Esophagus squamous epithelium (tissue), 5 donors: Measurements from ENCODE around the gene KRT27. TPM values are rescaled to one million over a fixed set of nuclear protein-coding genes. Genes with fewer than 3 reads are reported as not detected.

ENCODE experiments used
- DNase-seq: peaks from one replicate; lab custom pipeline; 2025; lab: John Stamatoyannopoulos, UW
- H3K27ac ChIP-seq, 4 donors: fragments of 200-600 bp; sonication (generic); one replicate each; pipeline ENCODE4 v1.5.1; 2016 to 2019; ENCODE audit warnings: mild to moderate bottlenecking in 1 of 4
- H3K27me3 ChIP-seq, 4 donors: fragments of 200-600 bp; sonication (generic); 1 replicate in 3 of 4; 2 replicates in 1 of 4; pipeline versions ENCODE4 v1.5.1 to v1.6.0; 2017 to 2021; ENCODE audit warnings: antibody characterized with exemption in 1 of 4
- H3K36me3 ChIP-seq, 3 donors: fragments of 200-600 bp; sonication (generic); one replicate each; pipeline ENCODE4 v1.5.1; 2016 to 2019
- H3K4me1 ChIP-seq, 3 donors: fragments of 200-600 bp; sonication (generic); one replicate each; pipeline ENCODE4 v1.5.1; 2017 to 2019
- H3K4me3 ChIP-seq, 4 donors: fragments of 200-600 bp; sonication (generic); 1 replicate in 3 of 4; 2 replicates in 1 of 4; pipeline ENCODE4 v1.5.1; 2016 to 2019; ENCODE audit warnings: mild to moderate bottlenecking in 2 of 4, moderate library complexity in 1 of 4
- H3K9me3 ChIP-seq, 3 donors: fragments of 200-600 bp; sonication (generic); one replicate each; pipeline ENCODE4 v1.5.1; 2016 to 2019
- POLR2A ChIP-seq, 4 donors: fragments of 450-650 bp; IDR thresholded peaks; one replicate each; pipeline ENCODE4 v1.6.1; 2017; ENCODE audit warnings: antibody characterized with exemption in 4 of 4, mild to moderate bottlenecking in 4 of 4, moderate library complexity in 3 of 4
- WGBS, 2 donors: methylation state at CpG; one replicate each; pipeline ENCODE4 v1.1.5; 2018; 5-methylcytosine and 5-hydroxymethylcytosine counted together
- intact Hi-C: fragments of 100-400 bp; cut with DNase I; formaldehyde crosslinking; loops from one replicate; pipeline ENCODE4 v1.15.0; 2022
- total RNA-seq, 4 donors: library from RNA; depleted of rRNA; stranded (reverse); fragments of >200 nt; gene quantifications; one replicate each; pipeline ENCODE4 v1.1.0, GENCODE V29; 2016
- TF ChIP-seq, protein P1 (sequence below), 6 experiments: fragments of 450-650 bp in 4 of 6; fragments of 200-600 bp in 2 of 6; sonication (generic) in 2 of 6; IDR thresholded peaks; one replicate each; pipeline ENCODE4 v1.5.1; 2016 to 2019; ENCODE audit warnings: antibody characterized with exemption in 6 of 6, mild to moderate bottlenecking in 4 of 6, moderate library complexity in 4 of 6
- donor health status: DM: yes; HTN: yes; CAD: no.

The KRT27 gene
- total RNA-seq, 4 donors from 2014 or later, result not detected

GRCh38 chr17:40730970-40731369 is 51.4 kb downstream of the KRT27 start:
- no peak for TF ChIP-seq POLR2A (IDR thresholded peaks at IDR 0.05)
- TF ChIP-seq, protein P1, sequence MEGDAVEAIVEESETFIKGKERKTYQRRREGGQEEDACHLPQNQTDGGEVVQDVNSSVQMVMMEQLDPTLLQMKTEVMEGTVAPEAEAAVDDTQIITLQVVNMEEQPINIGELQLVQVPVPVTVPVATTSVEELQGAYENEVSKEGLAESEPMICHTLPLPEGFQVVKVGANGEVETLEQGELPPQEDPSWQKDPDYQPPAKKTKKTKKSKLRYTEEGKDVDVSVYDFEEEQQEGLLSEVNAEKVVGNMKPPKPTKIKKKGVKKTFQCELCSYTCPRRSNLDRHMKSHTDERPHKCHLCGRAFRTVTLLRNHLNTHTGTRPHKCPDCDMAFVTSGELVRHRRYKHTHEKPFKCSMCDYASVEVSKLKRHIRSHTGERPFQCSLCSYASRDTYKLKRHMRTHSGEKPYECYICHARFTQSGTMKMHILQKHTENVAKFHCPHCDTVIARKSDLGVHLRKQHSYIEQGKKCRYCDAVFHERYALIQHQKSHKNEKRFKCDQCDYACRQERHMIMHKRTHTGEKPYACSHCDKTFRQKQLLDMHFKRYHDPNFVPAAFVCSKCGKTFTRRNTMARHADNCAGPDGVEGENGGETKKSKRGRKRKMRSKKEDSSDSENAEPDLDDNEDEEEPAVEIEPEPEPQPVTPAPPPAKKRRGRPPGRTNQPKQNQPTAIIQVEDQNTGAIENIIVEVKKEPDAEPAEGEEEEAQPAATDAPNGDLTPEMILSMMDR (IDR thresholded peaks at IDR 0.05), result no peak
- no peak for DNase-seq
- 77 to 86% methylated on average over 1 of the region's 1 CpG for WGBS, 2 donors
- Histone ChIP-seq H3K4me1 (peaks cover 0 to 28% (median 0%) of the 10 kb centered on the region in 3 donors), H3K4me3 (no peak overlapping the region), H3K36me3 (no peaks in the 10 kb centered on the region), H3K27ac (no peak overlapping the region), H3K9me3 (no peaks in the 10 kb centered on the region), H3K27me3 (peaks cover 0 to 13% (median 0%) of the 10 kb centered on the region in 4 donors)
- intact Hi-C loops, result no loop called here

DNA sequence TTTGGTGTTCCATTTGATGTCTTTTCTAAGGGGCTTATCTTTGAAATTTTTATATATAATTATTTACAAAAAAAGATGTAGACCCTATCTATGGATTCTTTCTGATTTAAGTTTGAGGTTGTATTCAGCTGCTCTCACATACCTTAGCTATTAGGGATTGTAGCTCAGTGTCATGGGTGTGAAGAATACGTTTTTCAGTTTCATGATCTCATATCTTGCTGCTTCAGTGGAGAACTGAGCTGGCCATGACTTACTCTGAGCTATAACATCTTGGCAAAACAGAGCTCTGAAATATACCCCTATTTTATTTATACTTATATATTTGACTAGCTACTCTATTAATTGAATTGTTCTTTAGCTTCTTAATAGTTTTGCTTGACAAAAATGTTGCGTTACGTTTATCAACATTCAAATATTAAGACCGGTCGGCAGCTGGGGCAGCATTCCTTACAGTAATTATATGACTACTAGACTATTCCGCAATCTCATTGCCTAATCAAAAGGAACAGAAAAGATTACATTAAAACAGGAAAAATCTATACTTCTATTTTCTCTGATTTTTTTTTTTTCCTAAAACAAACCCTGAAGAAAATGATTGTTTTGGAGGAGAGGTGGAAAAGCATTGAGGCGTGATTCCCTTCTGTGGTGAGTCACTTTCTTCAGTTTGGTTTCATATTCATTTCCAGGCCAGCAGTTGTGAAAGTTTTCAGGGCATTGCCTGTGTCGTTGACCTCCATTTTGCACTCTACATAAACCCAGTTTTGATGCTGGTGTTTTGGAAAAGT is 54.7 kb downstream of the KRT27 start:
- peak overlapping the region in 2 of 4 donors; percentile 45 to 61 for H3K27ac ChIP-seq
- H3K9me3 ChIP-seq, result no peaks in the 10 kb centered on the region
- intact Hi-C loops, result no loop called here
- H3K4me1 ChIP-seq, result peaks cover 0 to 14% (median 0%) of the 10 kb centered on the region in 3 donors
- peak overlapping the region in 2 of 4 donors; percentile 3 to 25 for H3K4me3 ChIP-seq
- DNase-seq, result no peak
- TF ChIP-seq, protein P1 (IDR thresholded peaks at IDR 0.05), result no peak
- TF ChIP-seq POLR2A (IDR thresholded peaks at IDR 0.05), result no peak
- 28 to 39% methylated on average over 8 of the region's 8 CpGs for WGBS, 2 donors
- peaks cover 0 to 15% (median 0%) of the 10 kb centered on the region in 4 donors for H3K27me3 ChIP-seq
- no peaks in the 10 kb centered on the region for H3K36me3 ChIP-seq

DNA sequence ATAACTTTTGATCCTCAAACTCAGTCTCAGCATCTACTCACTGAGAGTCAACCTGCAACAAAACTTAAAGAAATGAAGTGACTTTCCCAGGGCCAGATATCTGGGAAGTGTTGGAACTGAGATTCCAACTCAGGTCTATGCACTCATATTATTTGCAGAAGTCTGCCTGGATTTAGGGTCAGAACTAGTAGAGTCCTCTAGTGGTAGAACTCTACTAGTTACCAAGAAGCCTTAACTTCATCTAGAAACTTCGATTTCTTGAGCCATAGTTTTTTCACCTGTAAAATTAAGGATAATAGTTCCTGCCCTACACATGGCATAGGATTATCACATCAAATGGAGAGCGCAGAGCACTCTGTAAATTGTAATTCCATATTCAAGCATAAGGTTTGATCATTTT is 55.4 kb downstream of the KRT27 start:
- Histone ChIP-seq H3K27me3 (peaks cover 0 to 15% (median 0%) of the 10 kb centered on the region in 4 donors), H3K4me1 (peaks cover 0 to 14% (median 0%) of the 10 kb centered on the region in 3 donors), H3K36me3 (no peaks in the 10 kb centered on the region), H3K27ac (no peak overlapping the region), H3K9me3 (no peaks in the 10 kb centered on the region), H3K4me3 (no peak overlapping the region)
- no peak for DNase-seq
- intact Hi-C loops, result no loop called here
- TF ChIP-seq POLR2A (IDR thresholded peaks at IDR 0.05), result no peak
- TF ChIP-seq, protein P1 (IDR thresholded peaks at IDR 0.05), result peak in 5 of 6 experiments; percentile 17 to 53 (median 27)
- WGBS, 2 donors, result 67 to 78% methylated on average over 2 of the region's 2 CpGs

Other genes starting within 250 kb of the KRT27 start
- gene CCR7, start 217.1 kb downstream of the KRT27 start, total RNA-seq, result under 1 TPM in 3 of 4 donors, not detected in 1; 0.12 to 0.95 (median 0.53) TPM
- gene SMARCE1, start 134.7 kb downstream of the KRT27 start, total RNA-seq, result 10 to 100 TPM; 47.2 to 89.3 (median 62.5) TPM
- 1 to 10 TPM in 2 of 4 donors, under 1 TPM in 1, not detected in 1; 0.79 to 1.8 (median 1.3) TPM for gene KRT222, start 117.4 kb downstream of the KRT27 start, total RNA-seq
- 100 to 1,000 TPM in 1 of 4 donors, 10 to 100 TPM in 1, 1 to 10 TPM in 2; 5.5 to 369 (median 23.4) TPM for gene KRT24, start 78.8 kb downstream of the KRT27 start, total RNA-seq
- gene KRT25, start 27.2 kb downstream of the KRT27 start, total RNA-seq, result not detected
- gene KRT26, start 10.3 kb downstream of the KRT27 start, total RNA-seq, result not detected
- gene KRT28, start 17.4 kb upstream of the KRT27 start, total RNA-seq, result not detected
- gene KRT10, start 40.1 kb upstream of the KRT27 start, total RNA-seq, result 10 to 100 TPM; 14.4 to 50.0 (median 33.2) TPM
- gene KRT12, start 84.7 kb upstream of the KRT27 start, total RNA-seq, result not detected
- not detected for gene KRT20, start 102.7 kb upstream of the KRT27 start, total RNA-seq
- gene KRT23, start 155.1 kb upstream of the KRT27 start, total RNA-seq, result 10 to 100 TPM in 1 of 4 donors, 1 to 10 TPM in 2, under 1 TPM in 1; 0.38 to 19.6 (median 4.9) TPM
- gene KRT39, start 184.4 kb upstream of the KRT27 start, total RNA-seq, result not detected
- under 1 TPM in 1 of 4 donors, not detected in 3; 0.19 TPM for gene KRT40, start 201.8 kb upstream of the KRT27 start, total RNA-seq
- gene KRTAP3-3, start 211.6 kb upstream of the KRT27 start, total RNA-seq, result not detected
- gene KRTAP3-2, start 217.4 kb upstream of the KRT27 start, total RNA-seq, result under 1 TPM in 1 of 4 donors, not detected in 3; 0.57 TPM
- not detected for gene KRTAP3-1, start 226.6 kb upstream of the KRT27 start, total RNA-seq
- gene KRTAP1-5, start 244.7 kb upstream of the KRT27 start, total RNA-seq, result not detected
- gene KRTAP1-4, start 247.6 kb upstream of the KRT27 start, total RNA-seq, result not detected